Hepatocyte (in vitro differentiated cells): ENCODE data around the gene ASS1. TPM values are rescaled to one million over a fixed set of nuclear protein-coding genes. Genes with fewer than 3 reads are reported as not detected.

Experiments used
- DNase-seq: peaks from one replicate; pipeline ENCODE4 v3.0.0-alpha.2; 2016; ENCODE audit warnings: low spot score
- H2AFZ ChIP-seq: fragments of 200-600 bp; sonication (generic); 2 replicates; pipeline ENCODE4 v1.6.0; 2016; ENCODE audit warnings: antibody characterized with exemption, mild to moderate bottlenecking
- H3K27ac ChIP-seq: fragments of 200-600 bp; sonication (generic); 2 replicates; pipeline ENCODE4 v1.5.1; 2016; ENCODE audit warnings: mild to moderate bottlenecking
- H3K27me3 ChIP-seq: fragments of 200-600 bp; sonication (generic); 2 replicates; pipeline ENCODE4 v1.6.1; 2016
- H3K36me3 ChIP-seq: fragments of 200-600 bp; sonication (generic); replicated peaks from 2 replicates; pipeline ENCODE4 v1.5.1; 2016; ENCODE audit warnings: low read depth; ENCODE audit not compliant: insufficient read depth
- H3K4me1 ChIP-seq: fragments of 200-600 bp; sonication (generic); 2 replicates; pipeline ENCODE4 v1.5.1; 2016; ENCODE audit warnings: mild to moderate bottlenecking, moderate library complexity; ENCODE audit not compliant: insufficient read depth
- H3K4me2 ChIP-seq: fragments of 200-600 bp; sonication (generic); 2 replicates; pipeline ENCODE4 v1.6.0; 2016
- H3K4me3 ChIP-seq: fragments of 200-600 bp; sonication (generic); 2 replicates; pipeline ENCODE4 v1.5.1; 2016; ENCODE audit warnings: mild to moderate bottlenecking
- H3K79me2 ChIP-seq: fragments of 200-600 bp; sonication (generic); 2 replicates; pipeline ENCODE4 v1.6.0; 2017; ENCODE audit warnings: mild to moderate bottlenecking
- H3K9me2 ChIP-seq: fragments of 200-600 bp; sonication (generic); replicated peaks from 2 replicates; pipeline ENCODE4 v1.6.0; 2017; ENCODE audit warnings: mild to moderate bottlenecking; ENCODE audit not compliant: insufficient read depth
- H3K9me3 ChIP-seq: fragments of 200-600 bp; sonication (generic); 2 replicates; pipeline ENCODE4 v1.5.1; 2016; ENCODE audit warnings: low read depth, mild to moderate bottlenecking
- H4K20me1 ChIP-seq: fragments of 200-600 bp; sonication (generic); 2 replicates; pipeline ENCODE4 v1.6.0; 2016; ENCODE audit warnings: mild to moderate bottlenecking; ENCODE audit not compliant: insufficient read depth, poor library complexity, severe bottlenecking
- EZH2 ChIP-seq: fragments of 200-600 bp; sonication (generic); IDR thresholded peaks from 2 replicates; pipeline ENCODE4 v1.6.1; 2016; ENCODE audit warnings: antibody characterized with exemption, mild to moderate bottlenecking, borderline replicate concordance
- EZH2phosphoT487 ChIP-seq: fragments of 200-600 bp; sonication (generic); IDR thresholded peaks from one replicate; pipeline ENCODE4 v1.6.1; 2018; ENCODE audit warnings: antibody characterized with exemption, mild to moderate bottlenecking, low read depth, moderate library complexity; ENCODE audit not compliant: unreplicated experiment, severe bottlenecking
- WGBS: methylation state at CpG from one replicate; pipeline ENCODE4 v1.1.6; 2016; ENCODE audit warnings: low lambda C conversion rate; ENCODE audit errors: missing lambda C conversion rate; 5-methylcytosine and 5-hydroxymethylcytosine counted together
- polyA plus RNA-seq: library from polyadenylated mRNA; unstranded; fragments of >200 nt; fragmentation: Nextera tagmentation; extraction: Ambion mirVana; gene quantifications from 2 replicates; pipeline ENCODE4 v1.2.1, GENCODE V29; 2016
- total RNA-seq: library from RNA; depleted of rRNA; stranded (reverse); fragments of >200 nt; gene quantifications from 2 replicates; pipeline ENCODE4 v1.2.3, GENCODE V29; 2014
- TF ChIP-seq, protein P1 (sequence below): fragments of 200-600 bp; sonication (generic); IDR thresholded peaks from 2 replicates; pipeline ENCODE4 v1.5.1; 2016; ENCODE audit warnings: antibody characterized with exemption, mild to moderate bottlenecking; ENCODE audit not compliant: poor library complexity

Gene ASS1
- total and polyA plus RNA-seq, 2 experiments from 2014 or later: 145 to 292 TPM

DNA sequence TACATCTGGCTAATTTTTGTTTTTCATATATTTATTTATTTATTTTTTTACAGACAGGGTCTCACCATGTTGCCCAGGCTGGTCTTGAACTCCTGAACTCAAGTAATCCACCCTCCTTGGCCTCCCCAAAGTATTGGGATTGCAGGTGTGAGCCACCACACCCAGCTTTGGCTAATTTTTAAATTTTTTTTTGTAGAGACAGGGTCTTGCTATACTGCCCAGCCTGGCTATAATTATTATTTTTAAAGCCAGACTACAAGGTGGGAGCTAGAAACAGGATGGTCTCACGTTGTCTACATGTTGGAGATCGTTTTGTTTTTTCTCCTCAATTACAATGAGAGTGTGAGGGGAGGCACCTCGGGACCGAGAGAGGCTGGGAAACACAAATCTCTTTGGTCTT is 23.8 kb downstream of the ASS1 start:
- Histone ChIP-seq H2AFZ (no peak overlapping the region), H3K9me2 (no peaks in the 10 kb centered on the region), H4K20me1 (no peaks in the 10 kb centered on the region), H3K4me2 (no peak overlapping the region), H3K4me1 (no peaks in the 10 kb centered on the region), H3K27me3 (no peaks in the 10 kb centered on the region), H3K9me3 (no peaks in the 10 kb centered on the region), H3K36me3 (no peaks in the 10 kb centered on the region), H3K27ac (no peak overlapping the region), H3K4me3 (no peak overlapping the region), H3K79me2 (no peaks in the 10 kb centered on the region)
- DNase-seq: no peak
- WGBS: 80% methylated on average over 4 of the region's 4 CpGs
- no peak for TF ChIP-seq EZH2phosphoT487
- TF ChIP-seq EZH2: no peak
- TF ChIP-seq, protein P1, sequence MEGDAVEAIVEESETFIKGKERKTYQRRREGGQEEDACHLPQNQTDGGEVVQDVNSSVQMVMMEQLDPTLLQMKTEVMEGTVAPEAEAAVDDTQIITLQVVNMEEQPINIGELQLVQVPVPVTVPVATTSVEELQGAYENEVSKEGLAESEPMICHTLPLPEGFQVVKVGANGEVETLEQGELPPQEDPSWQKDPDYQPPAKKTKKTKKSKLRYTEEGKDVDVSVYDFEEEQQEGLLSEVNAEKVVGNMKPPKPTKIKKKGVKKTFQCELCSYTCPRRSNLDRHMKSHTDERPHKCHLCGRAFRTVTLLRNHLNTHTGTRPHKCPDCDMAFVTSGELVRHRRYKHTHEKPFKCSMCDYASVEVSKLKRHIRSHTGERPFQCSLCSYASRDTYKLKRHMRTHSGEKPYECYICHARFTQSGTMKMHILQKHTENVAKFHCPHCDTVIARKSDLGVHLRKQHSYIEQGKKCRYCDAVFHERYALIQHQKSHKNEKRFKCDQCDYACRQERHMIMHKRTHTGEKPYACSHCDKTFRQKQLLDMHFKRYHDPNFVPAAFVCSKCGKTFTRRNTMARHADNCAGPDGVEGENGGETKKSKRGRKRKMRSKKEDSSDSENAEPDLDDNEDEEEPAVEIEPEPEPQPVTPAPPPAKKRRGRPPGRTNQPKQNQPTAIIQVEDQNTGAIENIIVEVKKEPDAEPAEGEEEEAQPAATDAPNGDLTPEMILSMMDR: no peak

DNA sequence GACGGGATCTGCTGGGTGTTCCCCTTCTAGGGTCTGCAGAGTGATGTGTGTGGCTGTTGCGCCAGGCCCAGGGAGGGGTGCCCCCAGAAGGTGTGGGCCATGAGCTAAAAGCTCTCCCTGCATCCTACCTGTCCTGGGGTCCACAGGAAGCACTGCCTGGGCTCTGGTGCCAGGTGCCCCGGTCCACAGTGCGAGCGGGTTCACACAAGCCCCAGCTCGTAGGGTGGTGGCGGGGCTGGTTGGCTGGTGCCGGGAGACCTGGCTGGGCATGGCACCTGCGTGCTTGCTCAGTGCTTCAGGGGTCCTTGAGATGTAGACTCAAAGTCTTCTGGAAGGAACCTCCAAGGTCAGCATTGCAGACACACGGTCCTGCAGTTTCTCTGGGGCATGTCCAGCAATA is 25.5 kb downstream of the ASS1 start:
- DNase-seq: no peak
- Histone ChIP-seq H4K20me1 (no peaks in the 10 kb centered on the region), H2AFZ (no peak overlapping the region), H3K4me2 (no peak overlapping the region), H3K9me3 (no peaks in the 10 kb centered on the region), H3K27me3 (no peaks in the 10 kb centered on the region), H3K4me1 (no peaks in the 10 kb centered on the region), H3K27ac (no peak overlapping the region), H3K4me3 (no peak overlapping the region), H3K9me2 (no peaks in the 10 kb centered on the region), H3K36me3 (no peaks in the 10 kb centered on the region), H3K79me2 (no peaks in the 10 kb centered on the region)
- TF ChIP-seq, protein P1: no peak
- TF ChIP-seq EZH2phosphoT487 (no peak), EZH2 (no peak)
- 96% methylated on average over 9 of the region's 10 CpGs for WGBS

DNA sequence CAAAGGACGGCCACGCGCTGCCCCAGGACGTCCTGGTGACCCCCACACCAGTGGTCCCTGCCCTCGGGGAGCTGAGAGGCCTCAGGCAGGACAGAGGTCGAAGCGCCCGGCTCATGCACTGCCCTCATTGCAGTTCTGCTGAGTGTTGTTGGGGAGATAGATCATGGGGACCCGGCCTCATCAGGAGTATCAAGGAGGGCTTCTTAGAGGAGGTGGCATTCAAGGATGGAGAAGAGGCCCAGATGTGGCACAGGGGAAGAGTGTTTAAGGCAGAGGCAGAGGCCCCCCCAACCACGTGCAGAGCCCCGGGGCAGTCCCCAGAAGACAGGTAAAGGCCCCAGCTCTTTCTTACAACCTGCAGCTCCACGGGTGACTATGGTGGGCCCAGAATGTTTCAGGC is 26.2 kb downstream of the ASS1 start:
- no peak for DNase-seq
- Histone ChIP-seq H3K4me2 (no peak overlapping the region), H3K9me3 (no peaks in the 10 kb centered on the region), H3K4me1 (no peaks in the 10 kb centered on the region), H3K27ac (no peak overlapping the region), H2AFZ (no peak overlapping the region), H3K79me2 (no peaks in the 10 kb centered on the region), H3K4me3 (no peak overlapping the region), H3K36me3 (no peaks in the 10 kb centered on the region), H4K20me1 (no peaks in the 10 kb centered on the region), H3K27me3 (no peaks in the 10 kb centered on the region), H3K9me2 (no peaks in the 10 kb centered on the region)
- 96% methylated on average over 12 of the region's 12 CpGs for WGBS
- TF ChIP-seq EZH2phosphoT487 (no peak), EZH2 (no peak)
- TF ChIP-seq, protein P1: no peak
